ENCODE data around the gene NCOA1.

NCOA1 gene

DNA sequence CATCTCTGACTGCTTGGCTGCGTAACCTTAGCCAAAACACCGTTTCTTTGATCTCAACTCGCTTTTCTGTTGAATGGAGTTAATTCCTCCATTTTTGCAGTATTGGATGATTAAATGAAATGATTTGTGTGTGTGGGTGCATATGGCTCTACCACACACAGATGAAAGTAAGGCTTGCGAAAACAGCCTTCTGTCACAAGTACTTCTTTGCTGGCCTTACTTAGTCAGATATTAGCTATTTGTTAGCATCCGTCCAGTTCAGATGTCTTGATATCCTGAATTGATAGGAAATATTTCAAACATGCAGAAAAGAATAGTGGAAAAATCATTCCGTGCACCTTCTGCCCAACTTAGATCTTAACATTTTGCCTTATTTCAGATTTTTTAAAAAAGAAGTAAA, 21.8 kb downstream of the NCOA1 start:
- Histone ChIP-seq H3K36me3 (ENCODE audit: insufficient read depth, low read length) (no peaks in the 10 kb centered on the region), H3K4me1 (ENCODE audit: insufficient read depth, low read length, severe bottlenecking) (peaks cover 28% of the 10 kb centered on the region), H3K4me2 (ENCODE audit: low read length) (no peak overlapping the region), H2AFZ (ENCODE audit: low read length) (no peak overlapping the region), H3K27me3 (ENCODE audit: insufficient read depth, low read length) (no peaks in the 10 kb centered on the region), H3K4me3 (ENCODE audit: low read depth, low read length, poor library complexity, severe bottlenecking) (no peak overlapping the region), H3K9me2 (ENCODE audit: low read depth, low read length) (no peaks in the 10 kb centered on the region), H3F3A (ENCODE audit: insufficient read depth, low read length) (no peaks in the 10 kb centered on the region), H4K20me1 (ENCODE audit: insufficient read depth, low read length) (no peaks in the 10 kb centered on the region), H3K9me3 (ENCODE audit: low read length) (no peaks in the 10 kb centered on the region), H3K79me2 (ENCODE audit: insufficient read depth, low read length) (peaks cover 18% of the 10 kb centered on the region), H3K27ac (ENCODE audit: low read depth, low read length, poor library complexity, severe bottlenecking) (no peak overlapping the region), H3K9ac (ENCODE audit: low read length) (no peak overlapping the region)
- no peak for TF ChIP-seq EZH2 (IDR thresholded peaks at IDR 0.05; ENCODE audit: borderline replicate concordance, low read length)
- TF ChIP-seq, protein P1, sequence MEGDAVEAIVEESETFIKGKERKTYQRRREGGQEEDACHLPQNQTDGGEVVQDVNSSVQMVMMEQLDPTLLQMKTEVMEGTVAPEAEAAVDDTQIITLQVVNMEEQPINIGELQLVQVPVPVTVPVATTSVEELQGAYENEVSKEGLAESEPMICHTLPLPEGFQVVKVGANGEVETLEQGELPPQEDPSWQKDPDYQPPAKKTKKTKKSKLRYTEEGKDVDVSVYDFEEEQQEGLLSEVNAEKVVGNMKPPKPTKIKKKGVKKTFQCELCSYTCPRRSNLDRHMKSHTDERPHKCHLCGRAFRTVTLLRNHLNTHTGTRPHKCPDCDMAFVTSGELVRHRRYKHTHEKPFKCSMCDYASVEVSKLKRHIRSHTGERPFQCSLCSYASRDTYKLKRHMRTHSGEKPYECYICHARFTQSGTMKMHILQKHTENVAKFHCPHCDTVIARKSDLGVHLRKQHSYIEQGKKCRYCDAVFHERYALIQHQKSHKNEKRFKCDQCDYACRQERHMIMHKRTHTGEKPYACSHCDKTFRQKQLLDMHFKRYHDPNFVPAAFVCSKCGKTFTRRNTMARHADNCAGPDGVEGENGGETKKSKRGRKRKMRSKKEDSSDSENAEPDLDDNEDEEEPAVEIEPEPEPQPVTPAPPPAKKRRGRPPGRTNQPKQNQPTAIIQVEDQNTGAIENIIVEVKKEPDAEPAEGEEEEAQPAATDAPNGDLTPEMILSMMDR (IDR thresholded peaks at IDR 0.05; ENCODE audit: low read length), result no peak

DNA sequence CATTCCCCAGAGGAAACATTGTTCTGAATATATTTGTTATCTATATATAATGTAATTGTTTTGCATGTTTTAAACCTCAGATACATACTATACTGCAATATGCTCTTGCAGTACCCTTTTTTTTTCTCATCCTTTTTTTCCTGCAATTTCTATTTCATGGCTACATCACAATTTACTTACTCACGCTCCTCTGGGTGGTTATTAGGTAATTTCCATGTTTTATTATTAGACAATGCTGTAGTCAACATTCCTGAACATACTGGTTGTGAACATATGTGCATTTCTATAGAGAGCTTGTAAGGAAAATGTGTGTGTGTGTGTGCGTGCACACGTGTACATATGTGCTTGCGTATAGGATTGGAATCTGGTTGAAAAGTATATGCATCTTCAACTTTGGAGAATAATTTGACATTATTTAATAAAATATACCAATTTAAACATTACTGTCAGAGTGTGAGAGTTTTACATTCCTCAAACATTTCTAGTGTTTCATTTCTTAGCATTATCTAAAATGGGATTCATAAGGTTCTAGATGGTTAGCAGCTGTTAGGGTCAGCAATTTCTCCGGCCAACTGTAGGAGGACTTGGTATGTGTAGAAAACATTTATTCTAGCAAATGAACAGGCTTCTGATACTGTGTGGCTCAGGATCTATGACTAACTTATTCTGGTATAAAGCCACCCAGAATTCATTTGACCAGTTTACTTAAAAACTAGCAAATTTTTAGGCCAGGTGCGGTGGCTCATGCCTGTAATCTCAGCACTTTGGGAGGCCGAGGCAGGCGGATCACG, 22.4 kb downstream of the NCOA1 start:
- Histone ChIP-seq H3K4me2 (ENCODE audit: low read length) (no peak overlapping the region), H2AFZ (ENCODE audit: low read length) (no peak overlapping the region), H3K9me2 (ENCODE audit: low read depth, low read length) (no peaks in the 10 kb centered on the region), H3K27me3 (ENCODE audit: insufficient read depth, low read length) (no peaks in the 10 kb centered on the region), H3F3A (ENCODE audit: insufficient read depth, low read length) (no peaks in the 10 kb centered on the region), H4K20me1 (ENCODE audit: insufficient read depth, low read length) (no peaks in the 10 kb centered on the region), H3K4me3 (ENCODE audit: low read depth, low read length, poor library complexity, severe bottlenecking) (no peak overlapping the region), H3K9ac (ENCODE audit: low read length) (no peak overlapping the region), H3K4me1 (ENCODE audit: insufficient read depth, low read length, severe bottlenecking) (peaks cover 28% of the 10 kb centered on the region), H3K9me3 (ENCODE audit: low read length) (no peaks in the 10 kb centered on the region), H3K27ac (ENCODE audit: low read depth, low read length, poor library complexity, severe bottlenecking) (no peak overlapping the region), H3K36me3 (ENCODE audit: insufficient read depth, low read length) (no peaks in the 10 kb centered on the region), H3K79me2 (ENCODE audit: insufficient read depth, low read length) (peaks cover 18% of the 10 kb centered on the region)
- TF ChIP-seq EZH2 (IDR thresholded peaks at IDR 0.05; ENCODE audit: borderline replicate concordance, low read length), result no peak
- TF ChIP-seq, protein P1 (IDR thresholded peaks at IDR 0.05; ENCODE audit: low read length), result no peak

DNA sequence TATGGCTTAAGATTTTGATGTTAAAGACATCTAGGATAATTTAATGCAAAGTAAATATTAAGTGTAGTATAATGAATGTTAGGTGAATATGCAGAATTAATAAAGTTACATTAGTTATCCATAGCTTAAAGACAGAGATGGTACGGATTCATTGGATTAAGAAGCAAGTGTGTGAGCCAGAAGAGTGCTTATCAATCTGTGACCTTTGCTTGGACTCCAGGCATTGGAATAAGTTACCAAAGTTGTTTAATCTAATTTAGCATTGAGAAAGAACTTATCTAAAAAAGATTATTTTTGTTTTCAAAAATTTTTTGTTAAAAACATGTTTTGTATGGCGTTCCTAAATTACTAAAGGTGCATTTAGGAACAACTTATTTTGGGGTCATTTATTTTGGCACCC, 23.8 kb downstream of the NCOA1 start:
- Histone ChIP-seq H3K27me3 (ENCODE audit: insufficient read depth, low read length) (no peaks in the 10 kb centered on the region), H3K9me3 (ENCODE audit: low read length) (no peaks in the 10 kb centered on the region), H3K36me3 (ENCODE audit: insufficient read depth, low read length) (no peaks in the 10 kb centered on the region), H3K4me1 (ENCODE audit: insufficient read depth, low read length, severe bottlenecking) (peaks cover 17% of the 10 kb centered on the region), H3K9me2 (ENCODE audit: low read depth, low read length) (no peaks in the 10 kb centered on the region), H3K4me2 (ENCODE audit: low read length) (no peak overlapping the region), H3F3A (ENCODE audit: insufficient read depth, low read length) (no peaks in the 10 kb centered on the region), H4K20me1 (ENCODE audit: insufficient read depth, low read length) (no peaks in the 10 kb centered on the region), H3K79me2 (ENCODE audit: insufficient read depth, low read length) (peaks cover 14% of the 10 kb centered on the region; the same call in 1 of the 2 replicates), H2AFZ (ENCODE audit: low read length) (no peak overlapping the region), H3K9ac (ENCODE audit: low read length) (no peak overlapping the region), H3K4me3 (ENCODE audit: low read depth, low read length, poor library complexity, severe bottlenecking) (no peak overlapping the region), H3K27ac (ENCODE audit: low read depth, low read length, poor library complexity, severe bottlenecking) (no peak overlapping the region)
- TF ChIP-seq, protein P1 (IDR thresholded peaks at IDR 0.05; ENCODE audit: low read length), result no peak
- TF ChIP-seq EZH2 (IDR thresholded peaks at IDR 0.05; ENCODE audit: borderline replicate concordance, low read length), result no peak
